Activated T-cell treated with anti-CD3 and anti-CD28 coated beads for 1 hour (primary cell): Measurements from ENCODE around the gene RCAN2.

Source experiments
- DNase-seq: peaks from one replicate; pipeline ENCODE4 v3.0.0-alpha.2; 2020; ENCODE audit warnings: low read depth

The RCAN2 gene

GRCh38 chr6:46491201-46491627, at the start of gene RCAN2:
RCAN2 (minus strand) TSS chr6:46491449.
- no peak for DNase-seq

- no peak for DNase-seq
Observed at GRCh38 chr6:46539866-46540265, 48.6 kb upstream of the RCAN2 start.

- no peak for DNase-seq
Observed at GRCh38 chr6:46538800-46539480, 47.7 kb upstream of the RCAN2 start.

GRCh38 chr6:46530896-46531295, 39.6 kb upstream of the RCAN2 start:
- DNase-seq = no peak

GRCh38 chr6:46528961-46529750, 37.9 kb upstream of the RCAN2 start:
- DNase-seq = no peak

- DNase-seq = no peak
Observed at GRCh38 chr6:46526607-46527006, 35.4 kb upstream of the RCAN2 start.

GRCh38 chr6:46525583-46525982, 34.3 kb upstream of the RCAN2 start:
- no peak for DNase-seq

GRCh38 chr6:46521464-46521971, 30.3 kb upstream of the RCAN2 start:
- DNase-seq = no peak

- DNase-seq = no peak
Observed at GRCh38 chr6:46517202-46517601, 26.0 kb upstream of the RCAN2 start.

- no peak for DNase-seq
Observed at GRCh38 chr6:46513533-46513932, 22.3 kb upstream of the RCAN2 start.

- DNase-seq = no peak
Observed at GRCh38 chr6:46511320-46511719, 20.1 kb upstream of the RCAN2 start.

GRCh38 chr6:46510651-46511050, 19.4 kb upstream of the RCAN2 start:
- DNase-seq = no peak

- no peak for DNase-seq
Observed at GRCh38 chr6:46509981-46510510, 18.8 kb upstream of the RCAN2 start.

GRCh38 chr6:46509063-46509462, 17.8 kb upstream of the RCAN2 start:
- DNase-seq = no peak

GRCh38 chr6:46507426-46507825, 16.2 kb upstream of the RCAN2 start:
- no peak for DNase-seq

- no peak for DNase-seq
Observed at GRCh38 chr6:46505693-46506512, 14.7 kb upstream of the RCAN2 start.

- no peak for DNase-seq
Observed at GRCh38 chr6:46504242-46504641, 13.0 kb upstream of the RCAN2 start.

GRCh38 chr6:46502486-46503119, 11.4 kb upstream of the RCAN2 start:
- no peak for DNase-seq

- DNase-seq = no peak
Observed at GRCh38 chr6:46501136-46502089, 10.2 kb upstream of the RCAN2 start.

- DNase-seq = no peak
Observed at GRCh38 chr6:46500382-46500781, 9.1 kb upstream of the RCAN2 start.
